ENCODE measurements around the gene MBNL1. TPM values are rescaled to one million over a fixed set of nuclear protein-coding genes. Genes with fewer than 3 reads are reported as not detected.

The MBNL1 gene
- total and polyA plus RNA-seq, 2 donors (not counting 3 experiments of a cell fraction or from before 2014, with no cell fraction given), result 179 to 362 TPM

- POLR2A ChIA-PET, result no interaction called here
- Histone ChIP-seq H4K20me1 (replicated peaks; ENCODE audit: control insufficient read depth, extremely low read depth, insufficient read depth, low read length) (peaks cover 10% of the 10 kb centered on the region), H3K9ac (replicated peaks; ENCODE audit: extremely low read depth, insufficient read depth, low read length) (no peak overlapping the region)
Observed at GRCh38 chr3:152386208-152386607, 117.5 kb downstream of the MBNL1 start.

GRCh38 chr3:152388631-152389030 is 119.9 kb downstream of the MBNL1 start:
- Histone ChIP-seq H3K79me2 (ENCODE audit: control insufficient read depth, insufficient read depth, low read length) (peaks cover 98% of the 10 kb centered on the region), H3K27me3 (ENCODE audit: control insufficient read depth in 2 of 2, insufficient read depth in 2 of 2, low read length in 2 of 2) (no peaks in the 10 kb centered on the region), H3K4me3 (replicated peaks in 1 of 3; ENCODE audit: insufficient read depth in 1 of 3, low read depth in 1 of 3, low read length in 3 of 3) (no peak overlapping the region), H3K9me3 (replicated peaks; ENCODE audit: control insufficient read depth, insufficient read depth, low read length) (no peaks in the 10 kb centered on the region), H4K20me1 (replicated peaks; ENCODE audit: control insufficient read depth, extremely low read depth, insufficient read depth, low read length) (peaks cover 17% of the 10 kb centered on the region), H3K9ac (replicated peaks; ENCODE audit: extremely low read depth, insufficient read depth, low read length) (no peak overlapping the region), H3K36me3 (ENCODE audit: control insufficient read depth in 2 of 2, extremely low read depth in 1 of 2, insufficient read depth in 2 of 2, low read length in 2 of 2) (peaks cover 0 to 10% of the 10 kb centered on the region in 2 experiments), H3K4me1 (ENCODE audit: control insufficient read depth, extremely low read depth, insufficient read depth, low read length) (peaks cover 4% of the 10 kb centered on the region), H3K4me2 (ENCODE audit: insufficient read depth, low read length) (no peak overlapping the region), H3K9me1 (replicated peaks; ENCODE audit: control insufficient read depth, extremely low read depth, insufficient read depth, low read length) (no peaks in the 10 kb centered on the region), H2AFZ (ENCODE audit: low read depth, low read length) (no peak overlapping the region), H3K27ac (ENCODE audit: insufficient read depth, low read depth, low read length) (no peak overlapping the region)
- no peak for DNase-seq (ENCODE audit: low read depth, low spot score)
- no peak for FAIRE-seq
- BruUV-seq (replicated peaks), result no TSS peak
- CTCF ChIA-PET, result interaction anchor here (1.0 to 1.3 kb wide), 2 partner anchors 12 to 317 kb away, joined by 3 to 4 read pairs; no protein-coding TSS in a partner anchor
- POLR2A ChIA-PET, result no interaction called here
- TF ChIP-seq MAX (IDR thresholded peaks at IDR 0.05; ENCODE audit: insufficient read depth, insufficient read length) (no peak), FOS (IDR thresholded peaks at IDR 0.05; ENCODE audit: borderline replicate concordance, insufficient read depth, low read length) (no peak), MYC (IDR thresholded peaks at IDR 0.05; ENCODE audit: low read depth, low read length) (no peak), POLR2A (IDR thresholded peaks at IDR 0.05; ENCODE audit: low read depth, low read length) (no peak), EZH2 (IDR thresholded peaks at IDR 0.05; ENCODE audit: borderline replicate concordance, low read depth, low read length, severe bottlenecking) (no peak), CTCF (IDR thresholded peaks at IDR 0.05; ENCODE audit: extremely low read depth in 1 of 2, insufficient read depth in 1 of 2, low read depth in 1 of 2, low read length in 2 of 2) (no peak), POLR2AphosphoS5 (IDR thresholded peaks at IDR 0.05; ENCODE audit: insufficient read depth, low read depth, low read length) (no peak), GATA2 (IDR thresholded peaks at IDR 0.05; ENCODE audit: insufficient read depth, insufficient read length, low read depth, low read length) (no peak), JUN (IDR thresholded peaks at IDR 0.05; ENCODE audit: borderline replicate concordance, insufficient read depth, insufficient read length, low read depth) (no peak)
- intact Hi-C loops (cut with micrococcal nuclease), result no loop called here
- dilution Hi-C loops (cut with MboI; ENCODE audit: extremely low pct_ligation_motif_present, low sequenced_read_pairs), result no loop called here

More at GRCh38 chr3:152386208-152386607, 117.5 kb downstream of the MBNL1 start:
- no TSS peak for BruUV-seq (replicated peaks)
- Histone ChIP-seq H2AFZ (ENCODE audit: low read depth, low read length) (no peak overlapping the region), H3K27me3 (ENCODE audit: control insufficient read depth in 2 of 2, insufficient read depth in 2 of 2, low read length in 2 of 2) (no peaks in the 10 kb centered on the region), H3K4me1 (ENCODE audit: control insufficient read depth, extremely low read depth, insufficient read depth, low read length) (peaks cover 24% of the 10 kb centered on the region), H3K27ac (ENCODE audit: insufficient read depth, low read depth, low read length) (no peak overlapping the region), H3K9me1 (replicated peaks; ENCODE audit: control insufficient read depth, extremely low read depth, insufficient read depth, low read length) (no peaks in the 10 kb centered on the region), H3K4me3 (replicated peaks in 1 of 3; ENCODE audit: insufficient read depth in 1 of 3, low read depth in 1 of 3, low read length in 3 of 3) (no peak overlapping the region), H3K36me3 (ENCODE audit: control insufficient read depth in 2 of 2, extremely low read depth in 1 of 2, insufficient read depth in 2 of 2, low read length in 2 of 2) (peaks cover 0 to 6% of the 10 kb centered on the region in 2 experiments), H3K79me2 (ENCODE audit: control insufficient read depth, insufficient read depth, low read length) (peaks cover 98% of the 10 kb centered on the region), H3K4me2 (ENCODE audit: insufficient read depth, low read length) (no peak overlapping the region), H3K9me3 (replicated peaks; ENCODE audit: control insufficient read depth, insufficient read depth, low read length) (no peaks in the 10 kb centered on the region)
- intact Hi-C loops (cut with micrococcal nuclease) (no loop called here), dilution Hi-C loops (cut with MboI; ENCODE audit: extremely low pct_ligation_motif_present, low sequenced_read_pairs) (no loop called here)
- DNase-seq (ENCODE audit: low read depth, low spot score), result no peak
- no peak for FAIRE-seq
- CTCF ChIA-PET, result interaction anchor here (1.6 kb wide), 1 partner anchor 13 kb away, joined by 5 read pairs; no protein-coding TSS in a partner anchor
- TF ChIP-seq POLR2A (IDR thresholded peaks at IDR 0.05; ENCODE audit: low read depth, low read length) (peak; percentile 26), MAX (IDR thresholded peaks at IDR 0.05; ENCODE audit: insufficient read depth, insufficient read length) (no peak)
